HS-5 (cell line): Measurements from ENCODE around the gene PRKG1.
A peak's percentile ranks its signal among the peaks of the same experiment; 100 is the strongest.

ENCODE experiments used
- DNase-seq: peaks from one replicate; pipeline ENCODE4 v3.0.0-alpha.2; 2012; ENCODE audit warnings: low read depth

PRKG1 gene

GRCh38 chr10:51806079-51806835, 732.0 kb downstream of the PRKG1 start:
- no peak for DNase-seq

GRCh38 chr10:51808187-51808586, 733.9 kb downstream of the PRKG1 start:
- DNase-seq = no peak

- no peak for DNase-seq
Observed at GRCh38 chr10:51815723-51816122, 741.4 kb downstream of the PRKG1 start.

- DNase-seq = no peak
Observed at GRCh38 chr10:51821045-51821444, 746.8 kb downstream of the PRKG1 start.

- DNase-seq = no peak
Observed at GRCh38 chr10:51821745-51822144, 747.5 kb downstream of the PRKG1 start.

- peak; percentile 3 for DNase-seq
Observed at GRCh38 chr10:51832652-51833383, 758.5 kb downstream of the PRKG1 start.

GRCh38 chr10:51834548-51834947, 760.3 kb downstream of the PRKG1 start:
- no peak for DNase-seq

- DNase-seq = no peak
Observed at GRCh38 chr10:51838471-51838870, 764.2 kb downstream of the PRKG1 start.

GRCh38 chr10:51843966-51844365, 769.7 kb downstream of the PRKG1 start:
- DNase-seq = no peak

GRCh38 chr10:51846856-51847506, 772.7 kb downstream of the PRKG1 start:
- no peak for DNase-seq

GRCh38 chr10:51852297-51852696, 778.0 kb downstream of the PRKG1 start:
- no peak for DNase-seq

- no peak for DNase-seq
Observed at GRCh38 chr10:51857305-51857704, 783.0 kb downstream of the PRKG1 start.

GRCh38 chr10:51860257-51860656, 786.0 kb downstream of the PRKG1 start:
- no peak for DNase-seq

- DNase-seq = no peak
Observed at GRCh38 chr10:51861051-51861450, 786.8 kb downstream of the PRKG1 start.

GRCh38 chr10:51861731-51862130, 787.4 kb downstream of the PRKG1 start:
- no peak for DNase-seq

GRCh38 chr10:51862149-51862548, 787.9 kb downstream of the PRKG1 start:
- DNase-seq = no peak

- peak; percentile 81 for DNase-seq
Observed at GRCh38 chr10:51867956-51868355, 793.7 kb downstream of the PRKG1 start.

GRCh38 chr10:51874131-51874530, 799.8 kb downstream of the PRKG1 start:
- DNase-seq = no peak

GRCh38 chr10:51875610-51876009, 801.3 kb downstream of the PRKG1 start:
- DNase-seq = no peak

- DNase-seq = no peak
Observed at GRCh38 chr10:51876503-51876902, 802.2 kb downstream of the PRKG1 start.

- no peak for DNase-seq
Observed at GRCh38 chr10:51876979-51877378, 802.7 kb downstream of the PRKG1 start.

- no peak for DNase-seq
Observed at GRCh38 chr10:51877636-51878035, 803.3 kb downstream of the PRKG1 start.

GRCh38 chr10:51878695-51879094, 804.4 kb downstream of the PRKG1 start:
- DNase-seq = no peak
